Hepatocyte (in vitro differentiated cells): ENCODE results near the gene NUDT4. TPM values are rescaled to one million over a fixed set of nuclear protein-coding genes. Genes with fewer than 3 reads are reported as not detected.
A peak's percentile ranks its signal among the peaks of the same experiment; 100 is the strongest.

ENCODE experiments used
- DNase-seq: peaks from one replicate; pipeline ENCODE4 v3.0.0-alpha.2; 2016; ENCODE audit warnings: low spot score
- H2AFZ ChIP-seq: fragments of 200-600 bp; sonication (generic); 2 replicates; pipeline ENCODE4 v1.6.0; 2016; ENCODE audit warnings: antibody characterized with exemption, mild to moderate bottlenecking
- H3K27ac ChIP-seq: fragments of 200-600 bp; sonication (generic); 2 replicates; pipeline ENCODE4 v1.5.1; 2016; ENCODE audit warnings: mild to moderate bottlenecking
- H3K27me3 ChIP-seq: fragments of 200-600 bp; sonication (generic); 2 replicates; pipeline ENCODE4 v1.6.1; 2016
- H3K36me3 ChIP-seq: fragments of 200-600 bp; sonication (generic); replicated peaks from 2 replicates; pipeline ENCODE4 v1.5.1; 2016; ENCODE audit warnings: low read depth; ENCODE audit not compliant: insufficient read depth
- H3K4me1 ChIP-seq: fragments of 200-600 bp; sonication (generic); 2 replicates; pipeline ENCODE4 v1.5.1; 2016; ENCODE audit warnings: mild to moderate bottlenecking, moderate library complexity; ENCODE audit not compliant: insufficient read depth
- H3K4me2 ChIP-seq: fragments of 200-600 bp; sonication (generic); 2 replicates; pipeline ENCODE4 v1.6.0; 2016
- H3K4me3 ChIP-seq: fragments of 200-600 bp; sonication (generic); 2 replicates; pipeline ENCODE4 v1.5.1; 2016; ENCODE audit warnings: mild to moderate bottlenecking
- H3K79me2 ChIP-seq: fragments of 200-600 bp; sonication (generic); 2 replicates; pipeline ENCODE4 v1.6.0; 2017; ENCODE audit warnings: mild to moderate bottlenecking
- H3K9me2 ChIP-seq: fragments of 200-600 bp; sonication (generic); replicated peaks from 2 replicates; pipeline ENCODE4 v1.6.0; 2017; ENCODE audit warnings: mild to moderate bottlenecking; ENCODE audit not compliant: insufficient read depth
- H3K9me3 ChIP-seq: fragments of 200-600 bp; sonication (generic); 2 replicates; pipeline ENCODE4 v1.5.1; 2016; ENCODE audit warnings: low read depth, mild to moderate bottlenecking
- H4K20me1 ChIP-seq: fragments of 200-600 bp; sonication (generic); 2 replicates; pipeline ENCODE4 v1.6.0; 2016; ENCODE audit warnings: mild to moderate bottlenecking; ENCODE audit not compliant: insufficient read depth, poor library complexity, severe bottlenecking
- EZH2 ChIP-seq: fragments of 200-600 bp; sonication (generic); IDR thresholded peaks from 2 replicates; pipeline ENCODE4 v1.6.1; 2016; ENCODE audit warnings: antibody characterized with exemption, mild to moderate bottlenecking, borderline replicate concordance
- EZH2phosphoT487 ChIP-seq: fragments of 200-600 bp; sonication (generic); IDR thresholded peaks from one replicate; pipeline ENCODE4 v1.6.1; 2018; ENCODE audit warnings: antibody characterized with exemption, mild to moderate bottlenecking, low read depth, moderate library complexity; ENCODE audit not compliant: unreplicated experiment, severe bottlenecking
- WGBS: methylation state at CpG from one replicate; pipeline ENCODE4 v1.1.6; 2016; ENCODE audit warnings: low lambda C conversion rate; ENCODE audit errors: missing lambda C conversion rate; 5-methylcytosine and 5-hydroxymethylcytosine counted together
- polyA plus RNA-seq: library from polyadenylated mRNA; unstranded; fragments of >200 nt; fragmentation: Nextera tagmentation; extraction: Ambion mirVana; gene quantifications from 2 replicates; pipeline ENCODE4 v1.2.1, GENCODE V29; 2016
- total RNA-seq: library from RNA; depleted of rRNA; stranded (reverse); fragments of >200 nt; gene quantifications from 2 replicates; pipeline ENCODE4 v1.2.3, GENCODE V29; 2014
- TF ChIP-seq, protein P1 (sequence below): fragments of 200-600 bp; sonication (generic); IDR thresholded peaks from 2 replicates; pipeline ENCODE4 v1.5.1; 2016; ENCODE audit warnings: antibody characterized with exemption, mild to moderate bottlenecking; ENCODE audit not compliant: poor library complexity

NUDT4 gene
- total RNA-seq, result 243 and 265 TPM in 2 replicates
- 123 and 151 TPM in 2 replicates for polyA plus RNA-seq

- DNase-seq, result peak; percentile 98
These were observed at the start of gene NUDT4 for GRCh38 chr12:93377252-93378195. TSS of gene NUDT4 (plus strand) at chr12:93377925. CDS start at chr12:93378323, 398 bp downstream.

GRCh38 chr12:93333054-93333453 is 44.7 kb upstream of the NUDT4 start:
- Histone ChIP-seq H4K20me1 (no peaks in the 10 kb centered on the region), H3K4me2 (no peak overlapping the region), H3K79me2 (no peaks in the 10 kb centered on the region), H3K9me2 (no peaks in the 10 kb centered on the region), H2AFZ (no peak overlapping the region), H3K27ac (no peak overlapping the region), H3K9me3 (no peaks in the 10 kb centered on the region), H3K4me1 (no peaks in the 10 kb centered on the region), H3K36me3 (no peaks in the 10 kb centered on the region), H3K27me3 (no peaks in the 10 kb centered on the region), H3K4me3 (no peak overlapping the region)
- TF ChIP-seq, protein P1, sequence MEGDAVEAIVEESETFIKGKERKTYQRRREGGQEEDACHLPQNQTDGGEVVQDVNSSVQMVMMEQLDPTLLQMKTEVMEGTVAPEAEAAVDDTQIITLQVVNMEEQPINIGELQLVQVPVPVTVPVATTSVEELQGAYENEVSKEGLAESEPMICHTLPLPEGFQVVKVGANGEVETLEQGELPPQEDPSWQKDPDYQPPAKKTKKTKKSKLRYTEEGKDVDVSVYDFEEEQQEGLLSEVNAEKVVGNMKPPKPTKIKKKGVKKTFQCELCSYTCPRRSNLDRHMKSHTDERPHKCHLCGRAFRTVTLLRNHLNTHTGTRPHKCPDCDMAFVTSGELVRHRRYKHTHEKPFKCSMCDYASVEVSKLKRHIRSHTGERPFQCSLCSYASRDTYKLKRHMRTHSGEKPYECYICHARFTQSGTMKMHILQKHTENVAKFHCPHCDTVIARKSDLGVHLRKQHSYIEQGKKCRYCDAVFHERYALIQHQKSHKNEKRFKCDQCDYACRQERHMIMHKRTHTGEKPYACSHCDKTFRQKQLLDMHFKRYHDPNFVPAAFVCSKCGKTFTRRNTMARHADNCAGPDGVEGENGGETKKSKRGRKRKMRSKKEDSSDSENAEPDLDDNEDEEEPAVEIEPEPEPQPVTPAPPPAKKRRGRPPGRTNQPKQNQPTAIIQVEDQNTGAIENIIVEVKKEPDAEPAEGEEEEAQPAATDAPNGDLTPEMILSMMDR, result no peak
- TF ChIP-seq EZH2phosphoT487 (no peak), EZH2 (no peak)
- DNase-seq, result no peak
- WGBS, result 81% methylated on average over 3 of the region's 3 CpGs

More at GRCh38 chr12:93377252-93378195, at the start of gene NUDT4:
- WGBS, result 4% methylated on average over 29 of the region's 79 CpGs
- TF ChIP-seq, protein P1, result no peak
- TF ChIP-seq EZH2 (no peak), EZH2phosphoT487 (no peak)
- Histone ChIP-seq H3K9me3 (no peaks in the 10 kb centered on the region), H3K27me3 (no peaks in the 10 kb centered on the region), H3K36me3 (no peaks in the 10 kb centered on the region), H3K27ac (peak within 1 kb of the TSS; percentile 94), H3K4me1 (peaks cover 21% of the 10 kb centered on the region), H3K9me2 (no peaks in the 10 kb centered on the region), H3K4me3 (peak within 1 kb of the TSS; percentile 69), H3K79me2 (peaks cover 72% of the 10 kb centered on the region), H3K4me2 (peak within 1 kb of the TSS; percentile 81), H4K20me1 (peaks cover 40% of the 10 kb centered on the region), H2AFZ (peak within 1 kb of the TSS; percentile 71)

- H3K27ac ChIP-seq, result no peak overlapping the region
- no peaks in the 10 kb centered on the region for H4K20me1 ChIP-seq
- WGBS, result 96% methylated on average over 3 of the region's 3 CpGs
- H3K36me3 ChIP-seq, result no peaks in the 10 kb centered on the region
- no peak for TF ChIP-seq EZH2
- no peak for TF ChIP-seq EZH2phosphoT487
- TF ChIP-seq, protein P1, result no peak
- no peaks in the 10 kb centered on the region for H3K9me2 ChIP-seq
- no peak overlapping the region for H3K4me2 ChIP-seq
- no peak overlapping the region for H3K4me3 ChIP-seq
- DNase-seq, result no peak
- H3K27me3 ChIP-seq, result no peaks in the 10 kb centered on the region
- H2AFZ ChIP-seq, result no peak overlapping the region
- H3K9me3 ChIP-seq, result no peaks in the 10 kb centered on the region
- H3K79me2 ChIP-seq, result no peaks in the 10 kb centered on the region
- H3K4me1 ChIP-seq, result no peaks in the 10 kb centered on the region
These were observed 43.9 kb upstream of the NUDT4 start for GRCh38 chr12:93333828-93334227.
